HepG2 (cell line): Measurements from ENCODE around the gene SMIM1. TPM values are rescaled to one million over a fixed set of nuclear protein-coding genes. Genes with fewer than 3 reads are reported as not detected.
A peak's percentile ranks its signal among the peaks of the same experiment; 100 is the strongest.

Experiments
- ATRX ChIP-seq: sonication (generic); formaldehyde crosslinking; IDR thresholded peaks from 2 replicates; pipeline ENCODE4 v1.4.0; 2020; ENCODE audit warnings: missing genetic modification reagents, borderline replicate concordance
- CREB3 ChIP-seq: sonication (generic); formaldehyde crosslinking; IDR thresholded peaks from 2 replicates; pipeline ENCODE4 v1.5.0; 2020; ENCODE audit warnings: missing genetic modification reagents
- IRX3 ChIP-seq: sonication (generic); formaldehyde crosslinking; IDR thresholded peaks from 2 replicates; pipeline ENCODE4 v1.8.1; 2023; ENCODE audit warnings: mild to moderate bottlenecking, low read depth, missing genetic modification reagents, borderline replicate concordance
- ISX ChIP-seq: sonication (generic); formaldehyde crosslinking; conservative IDR thresholded peaks from 2 replicates; pipeline ENCODE4 v1.5.0; 2020; ENCODE audit warnings: missing genetic modification reagents
- NAIF1 ChIP-seq: sonication (generic); formaldehyde crosslinking; IDR thresholded peaks from 2 replicates; pipeline ENCODE4 v1.5.0; 2020; ENCODE audit warnings: mild to moderate bottlenecking, missing genetic modification reagents, borderline replicate concordance
- REPIN1 ChIP-seq: sonication (generic); formaldehyde crosslinking; IDR thresholded peaks from 2 replicates; pipeline ENCODE4 v1.8.0; 2022; ENCODE audit warnings: missing genetic modification reagents, low read depth, mild to moderate bottlenecking, borderline replicate concordance
- ZNF326 ChIP-seq: sonication (generic); formaldehyde crosslinking; IDR thresholded peaks from 2 replicates; pipeline ENCODE4 v1.4.0; 2020; ENCODE audit warnings: missing genetic modification reagents, borderline replicate concordance
- ZNF337 ChIP-seq: sonication (generic); formaldehyde crosslinking; IDR thresholded peaks from 2 replicates; pipeline ENCODE4 v1.5.1; 2020; ENCODE audit warnings: missing genetic modification reagents, low read depth, mild to moderate bottlenecking, borderline replicate concordance
- ZNF543 ChIP-seq: sonication (generic); formaldehyde crosslinking; IDR thresholded peaks from 2 replicates; pipeline ENCODE4 v1.4.0; 2020; ENCODE audit warnings: mild to moderate bottlenecking, missing genetic modification reagents
- ZNF674 ChIP-seq: sonication (generic); formaldehyde crosslinking; IDR thresholded peaks from 2 replicates; pipeline ENCODE4 v1.5.0; 2020; ENCODE audit warnings: low read depth, mild to moderate bottlenecking, missing genetic modification reagents
- ZSCAN31 ChIP-seq: sonication (generic); formaldehyde crosslinking; IDR thresholded peaks from 2 replicates; pipeline ENCODE4 v1.5.0; 2020; ENCODE audit warnings: low read depth, mild to moderate bottlenecking, missing genetic modification reagents
- polyA plus RNA-seq, 8 experiments: library from polyadenylated mRNA; depleted of rRNA in 3 of 8; stranded (reverse) in 7 of 8; unstranded in 1 of 8; fragments of >200 nt; fragmentation: Illumina TruSeq in 4 of 8; extraction: Trizol in 4 of 8; gene quantifications; 2 replicates each; pipeline versions ENCODE4 v1.2.1 to v1.2.3, GENCODE V29; 2011 to 2016; ENCODE audit warnings: low read depth in 4 of 8, missing spikeins in 1 of 8, mixed read lengths in 1 of 8; ENCODE audit not compliant: insufficient read depth in 1 of 8
- total RNA-seq, 5 experiments: library from RNA; depleted of rRNA; stranded (reverse); fragments of >200 nt; fragmentation: Illumina TruSeq; extraction: Trizol; gene quantifications; 2 replicates each; pipeline ENCODE4 v1.2.3, GENCODE V29; 2016; ENCODE audit warnings: low read depth in 1 of 5
- TF ChIP-seq, protein P1 (sequence below): sonication (generic); formaldehyde crosslinking; IDR thresholded peaks from 2 replicates; pipeline ENCODE4 v1.4.0; 2020; ENCODE audit warnings: missing genetic modification reagents
- TF ChIP-seq, protein P2 (sequence below): sonication (generic); formaldehyde crosslinking; IDR thresholded peaks from 2 replicates; pipeline ENCODE4 v1.4.0; 2020; ENCODE audit warnings: missing genetic modification reagents, mild to moderate bottlenecking, borderline replicate concordance

SMIM1 gene
- total and polyA plus RNA-seq, 2 of the 13 experiments (the other 11 are each of a cell fraction or from before 2014, with no cell fraction given), result 12.4 to 56.3 TPM

DNA sequence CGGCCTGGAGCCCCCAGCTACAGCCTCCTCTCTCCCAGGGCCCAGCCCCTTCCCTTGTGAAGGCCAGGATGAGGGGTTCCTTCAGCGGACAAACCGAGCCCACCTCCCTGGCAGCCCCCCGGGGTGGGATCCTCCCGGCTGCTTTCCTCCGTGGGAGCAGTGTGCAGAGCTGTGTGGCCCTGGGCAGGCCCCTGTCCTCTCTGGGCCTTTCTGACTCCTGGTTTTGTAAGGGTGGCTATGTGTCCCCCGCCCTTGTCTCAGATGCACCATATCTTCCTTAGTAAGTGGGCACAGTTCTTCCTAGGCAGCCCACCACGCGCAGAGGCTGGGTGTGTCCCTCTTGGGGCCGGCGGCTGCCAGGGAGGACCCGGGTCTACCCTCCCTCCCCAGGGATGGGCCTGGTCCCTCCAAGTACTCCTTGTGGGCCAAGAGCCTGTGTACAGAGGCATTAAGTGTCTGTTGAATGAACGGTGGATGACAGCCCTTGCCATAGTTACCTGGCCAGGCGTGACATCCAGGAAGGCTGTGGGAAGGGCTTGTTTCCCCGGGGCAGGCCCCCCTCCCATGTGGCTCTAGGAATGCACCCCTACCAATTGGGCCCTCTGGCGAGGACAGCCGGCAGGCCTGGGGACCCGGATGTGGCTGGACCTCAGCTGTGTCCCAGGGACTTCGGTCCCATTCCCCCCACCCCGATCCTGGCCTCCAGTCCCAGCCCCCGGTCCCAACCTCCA, 3.8 kb downstream of the SMIM1 start (continued):
- TF ChIP-seq ZNF337, result no peak
- peak; percentile 4; the same call in 1 of the 2 replicates for TF ChIP-seq REPIN1 (CRISPR knock-in tag)
- 0 out of 2 replicates have a peak, but pooled peaks have one; percentile 25 for TF ChIP-seq ZNF326 (CRISPR knock-in tag)
- TF ChIP-seq ZNF543 (CRISPR knock-in tag), result no peak
- no peak for TF ChIP-seq ISX
- TF ChIP-seq NAIF1 (CRISPR knock-in tag), result no peak
- no peak for TF ChIP-seq CREB3
- no peak for TF ChIP-seq ZSCAN31
- no peak for TF ChIP-seq ZNF674 (CRISPR knock-in tag)
- TF ChIP-seq, protein P1, sequence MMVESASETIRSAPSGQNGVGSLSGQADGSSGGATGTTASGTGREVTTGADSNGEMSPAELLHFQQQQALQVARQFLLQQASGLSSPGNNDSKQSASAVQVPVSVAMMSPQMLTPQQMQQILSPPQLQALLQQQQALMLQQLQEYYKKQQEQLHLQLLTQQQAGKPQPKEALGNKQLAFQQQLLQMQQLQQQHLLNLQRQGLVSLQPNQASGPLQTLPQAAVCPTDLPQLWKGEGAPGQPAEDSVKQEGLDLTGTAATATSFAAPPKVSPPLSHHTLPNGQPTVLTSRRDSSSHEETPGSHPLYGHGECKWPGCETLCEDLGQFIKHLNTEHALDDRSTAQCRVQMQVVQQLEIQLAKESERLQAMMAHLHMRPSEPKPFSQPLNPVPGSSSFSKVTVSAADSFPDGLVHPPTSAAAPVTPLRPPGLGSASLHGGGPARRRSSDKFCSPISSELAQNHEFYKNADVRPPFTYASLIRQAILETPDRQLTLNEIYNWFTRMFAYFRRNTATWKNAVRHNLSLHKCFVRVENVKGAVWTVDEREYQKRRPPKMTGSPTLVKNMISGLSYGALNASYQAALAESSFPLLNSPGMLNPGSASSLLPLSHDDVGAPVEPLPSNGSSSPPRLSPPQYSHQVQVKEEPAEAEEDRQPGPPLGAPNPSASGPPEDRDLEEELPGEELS, result no peak
- 0 out of 2 replicates have a peak, but pooled peaks have one; percentile 72 for TF ChIP-seq IRX3 (CRISPR knock-in tag)
- TF ChIP-seq, protein P2, sequence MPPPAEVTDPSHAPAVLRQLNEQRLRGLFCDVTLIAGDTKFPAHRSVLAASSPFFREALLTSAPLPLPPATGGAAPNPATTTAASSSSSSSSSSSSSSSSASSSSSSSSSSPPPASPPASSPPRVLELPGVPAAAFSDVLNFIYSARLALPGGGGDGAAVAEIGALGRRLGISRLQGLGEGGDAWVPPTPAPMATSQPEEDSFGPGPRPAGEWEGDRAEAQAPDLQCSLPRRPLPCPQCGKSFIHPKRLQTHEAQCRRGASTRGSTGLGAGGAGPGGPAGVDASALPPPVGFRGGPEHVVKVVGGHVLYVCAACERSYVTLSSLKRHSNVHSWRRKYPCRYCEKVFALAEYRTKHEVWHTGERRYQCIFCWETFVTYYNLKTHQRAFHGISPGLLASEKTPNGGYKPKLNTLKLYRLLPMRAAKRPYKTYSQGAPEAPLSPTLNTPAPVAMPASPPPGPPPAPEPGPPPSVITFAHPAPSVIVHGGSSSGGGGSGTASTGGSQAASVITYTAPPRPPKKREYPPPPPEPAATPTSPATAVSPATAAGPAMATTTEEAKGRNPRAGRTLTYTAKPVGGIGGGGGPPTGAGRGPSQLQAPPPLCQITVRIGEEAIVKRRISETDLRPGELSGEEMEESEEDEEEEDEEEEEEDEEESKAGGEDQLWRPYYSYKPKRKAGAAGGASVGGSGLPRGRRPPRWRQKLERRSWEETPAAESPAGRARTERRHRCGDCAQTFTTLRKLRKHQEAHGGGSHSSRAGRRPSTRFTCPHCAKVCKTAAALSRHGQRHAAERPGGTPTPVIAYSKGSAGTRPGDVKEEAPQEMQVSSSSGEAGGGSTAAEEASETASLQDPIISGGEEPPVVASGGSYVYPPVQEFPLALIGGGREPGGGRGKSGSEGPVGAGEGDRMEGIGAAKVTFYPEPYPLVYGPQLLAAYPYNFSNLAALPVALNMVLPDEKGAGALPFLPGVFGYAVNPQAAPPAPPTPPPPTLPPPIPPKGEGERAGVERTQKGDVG (CRISPR knock-in tag), result no peak
- no peak for TF ChIP-seq ATRX (CRISPR knock-in tag)
